Mucosa of descending colon (tissue), 3 donors: ENCODE measurements around the gene PLA2G2C. TPM values are rescaled to one million over a fixed set of nuclear protein-coding genes. Genes with fewer than 3 reads are reported as not detected.

Source experiments
- ATAC-seq: fragments of 200-7000 bp; cut with Tn5 transposase; one replicate; pipeline ENCODE4 v1.9.1; 2020; ENCODE audit warnings: mild to moderate bottlenecking, moderate library complexity
- DNase-seq, 3 donors: peaks; one replicate each; pipeline ENCODE4 v3.0.0-alpha.2; 2020
- H3K36me3 ChIP-seq: fragments of 200-600 bp; one replicate; pipeline ENCODE4 v1.8.0; 2021; ENCODE audit warnings: low read depth, mild to moderate bottlenecking
- H3K4me1 ChIP-seq: fragments of 200-600 bp; one replicate; pipeline ENCODE4 v1.8.0; 2021; ENCODE audit warnings: low read depth, mild to moderate bottlenecking
- H3K4me3 ChIP-seq: fragments of 200-600 bp; one replicate; pipeline ENCODE4 v1.8.0; 2021; ENCODE audit warnings: mild to moderate bottlenecking
- H3K9me3 ChIP-seq: fragments of 200-600 bp; one replicate; pipeline ENCODE4 v1.8.0; 2021; ENCODE audit warnings: mild to moderate bottlenecking
- intact Hi-C, 2 donors: fragments of 100-400 bp; cut with DNase I in 1 of 2; cut with micrococcal nuclease in 1 of 2; formaldehyde crosslinking; loops; one replicate each; pipeline versions ENCODE4 v1.11.0 to v1.11.1; 2022; cut with DNase I, micrococcal nuclease
- total RNA-seq, 3 donors: library from RNA; stranded (reverse); fragmentation: NEBNext Ultra II Directional in 2 of 3; extraction: Animal tissue kit (Norgen Biotek cat#: 25700) in 2 of 3; gene quantifications; one replicate each; pipeline versions ENCODE4 v1.2.1 to v1.2.4, GENCODE V29; 2021 to 2023
- TF ChIP-seq, protein P1 (sequence below): fragments of 200-600 bp; IDR thresholded peaks from one replicate; pipeline ENCODE4 v1.8.0; 2022; ENCODE audit warnings: antibody characterized with exemption, mild to moderate bottlenecking
- donor health status: DM: no; HTN: no; CAD: no; lungs with moderate emphysema.
- donor health status: DM: no; HTN: no; CAD: no.
- donor health status: DM: no; HTN: yes; CAD: no.

The PLA2G2C gene
- total RNA-seq, 3 donors from 2014 or later = 0.55 to 2.1 TPM; not detected in 1

DNA sequence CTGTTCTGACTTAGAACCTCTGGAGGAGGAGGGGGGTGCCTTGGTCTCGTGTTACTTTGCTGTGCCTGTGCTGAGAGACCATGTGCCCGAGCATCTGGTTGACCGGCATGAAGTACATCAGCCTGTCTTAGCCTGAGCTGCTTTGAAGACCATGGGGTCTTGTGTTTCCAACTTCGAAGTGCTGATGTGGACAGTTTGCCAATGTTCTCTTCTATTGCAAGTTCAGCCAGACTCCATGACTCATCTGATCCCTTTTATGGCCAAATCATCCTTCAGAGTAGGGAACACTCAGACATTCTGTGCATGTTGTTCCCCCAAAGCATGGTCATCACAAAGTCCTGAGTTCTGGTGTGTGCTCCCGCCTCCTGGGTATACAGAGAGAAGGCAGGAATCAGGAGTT, 6.0 kb upstream of the PLA2G2C start:
- TF ChIP-seq, protein P1, sequence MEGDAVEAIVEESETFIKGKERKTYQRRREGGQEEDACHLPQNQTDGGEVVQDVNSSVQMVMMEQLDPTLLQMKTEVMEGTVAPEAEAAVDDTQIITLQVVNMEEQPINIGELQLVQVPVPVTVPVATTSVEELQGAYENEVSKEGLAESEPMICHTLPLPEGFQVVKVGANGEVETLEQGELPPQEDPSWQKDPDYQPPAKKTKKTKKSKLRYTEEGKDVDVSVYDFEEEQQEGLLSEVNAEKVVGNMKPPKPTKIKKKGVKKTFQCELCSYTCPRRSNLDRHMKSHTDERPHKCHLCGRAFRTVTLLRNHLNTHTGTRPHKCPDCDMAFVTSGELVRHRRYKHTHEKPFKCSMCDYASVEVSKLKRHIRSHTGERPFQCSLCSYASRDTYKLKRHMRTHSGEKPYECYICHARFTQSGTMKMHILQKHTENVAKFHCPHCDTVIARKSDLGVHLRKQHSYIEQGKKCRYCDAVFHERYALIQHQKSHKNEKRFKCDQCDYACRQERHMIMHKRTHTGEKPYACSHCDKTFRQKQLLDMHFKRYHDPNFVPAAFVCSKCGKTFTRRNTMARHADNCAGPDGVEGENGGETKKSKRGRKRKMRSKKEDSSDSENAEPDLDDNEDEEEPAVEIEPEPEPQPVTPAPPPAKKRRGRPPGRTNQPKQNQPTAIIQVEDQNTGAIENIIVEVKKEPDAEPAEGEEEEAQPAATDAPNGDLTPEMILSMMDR = no peak
- intact Hi-C loops = no loop called here
- Histone ChIP-seq H3K36me3 (no peaks in the 10 kb centered on the region), H3K4me1 (peaks cover 17% of the 10 kb centered on the region), H3K4me3 (no peak overlapping the region), H3K9me3 (no peaks in the 10 kb centered on the region)
- DNase-seq (no peak), ATAC-seq (no peak)

- Histone ChIP-seq H3K4me1 (peaks cover 19% of the 10 kb centered on the region), H3K9me3 (no peaks in the 10 kb centered on the region), H3K36me3 (no peaks in the 10 kb centered on the region), H3K4me3 (no peak overlapping the region)
- DNase-seq = no peak
- ATAC-seq = no peak
- intact Hi-C loops = no loop called here
- TF ChIP-seq, protein P1 = no peak
Measured at GRCh38 chr1:20191266-20191825, 5.0 kb upstream of the PLA2G2C start.

DNA sequence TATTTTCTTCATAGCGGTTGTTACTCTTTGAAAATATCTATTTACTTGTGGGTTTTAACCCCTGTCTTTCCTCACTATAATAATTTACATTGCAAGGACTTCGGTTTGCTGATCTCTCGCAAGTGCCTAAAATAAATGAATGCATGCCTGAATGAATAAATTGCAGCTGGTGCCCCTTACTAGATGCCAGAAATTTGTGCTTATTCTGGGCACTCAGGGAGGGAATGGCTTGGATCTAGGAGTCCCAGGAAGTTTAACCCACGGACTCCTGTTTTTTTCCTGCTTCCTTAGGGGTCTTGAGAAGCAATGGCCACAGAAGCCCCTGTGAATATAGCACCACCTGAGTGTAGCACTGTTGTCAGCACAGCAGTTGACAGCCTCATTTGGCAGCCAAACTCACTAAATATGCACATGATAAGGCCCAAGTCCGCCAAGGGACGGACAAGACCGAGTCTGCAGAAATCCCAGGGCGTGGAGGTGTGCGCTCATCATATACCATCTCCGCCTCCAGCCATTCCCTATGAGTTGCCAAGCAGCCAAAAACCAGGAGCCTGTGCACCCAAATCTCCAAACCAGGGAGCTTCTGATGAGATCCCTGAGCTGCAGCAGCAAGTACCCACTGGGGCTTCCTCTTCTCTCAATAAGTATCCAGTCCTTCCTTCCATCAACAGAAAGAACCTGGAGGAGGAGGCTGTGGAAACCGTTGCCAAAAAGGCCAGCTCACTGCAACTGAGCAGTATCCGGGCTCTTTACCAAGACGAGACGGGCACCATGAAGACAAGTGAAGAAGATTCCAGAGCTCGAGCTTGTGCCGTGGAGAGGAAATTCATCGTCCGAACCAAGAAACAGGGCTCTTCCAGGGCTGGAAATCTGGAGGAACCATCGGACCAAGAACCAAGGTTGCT, 4.2 kb upstream of the PLA2G2C start:
- TF ChIP-seq, protein P1 = no peak
- Histone ChIP-seq H3K9me3 (no peaks in the 10 kb centered on the region), H3K36me3 (no peaks in the 10 kb centered on the region), H3K4me1 (peaks cover 22% of the 10 kb centered on the region), H3K4me3 (no peak overlapping the region)
- no peak for DNase-seq
- no peak for ATAC-seq
- intact Hi-C loops = no loop called here

DNA sequence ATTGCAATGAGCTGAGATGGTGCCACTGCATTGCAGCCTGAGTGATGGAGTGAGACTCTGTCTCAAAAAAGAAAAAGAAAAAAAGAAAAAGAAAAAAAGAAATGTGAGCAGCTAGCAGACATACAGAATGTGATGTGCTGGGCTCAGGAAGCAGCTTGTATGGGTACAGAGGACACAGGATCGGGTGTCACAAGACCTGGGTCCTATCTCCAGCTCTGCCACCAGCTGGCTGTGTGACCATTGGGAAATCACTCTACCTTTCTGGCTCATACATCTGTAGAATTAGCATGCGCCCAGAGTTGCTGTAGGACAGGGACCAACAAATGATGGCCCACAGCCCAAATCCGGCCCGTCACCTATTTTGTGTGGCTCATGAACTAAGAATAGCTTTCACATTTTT, 3.3 kb upstream of the PLA2G2C start:
- DNase-seq (no peak), ATAC-seq (no peak)
- Histone ChIP-seq H3K4me3 (no peak overlapping the region), H3K4me1 (peaks cover 19% of the 10 kb centered on the region), H3K9me3 (no peaks in the 10 kb centered on the region), H3K36me3 (no peaks in the 10 kb centered on the region)
- TF ChIP-seq, protein P1 = no peak
- intact Hi-C loops = no loop called here

DNA sequence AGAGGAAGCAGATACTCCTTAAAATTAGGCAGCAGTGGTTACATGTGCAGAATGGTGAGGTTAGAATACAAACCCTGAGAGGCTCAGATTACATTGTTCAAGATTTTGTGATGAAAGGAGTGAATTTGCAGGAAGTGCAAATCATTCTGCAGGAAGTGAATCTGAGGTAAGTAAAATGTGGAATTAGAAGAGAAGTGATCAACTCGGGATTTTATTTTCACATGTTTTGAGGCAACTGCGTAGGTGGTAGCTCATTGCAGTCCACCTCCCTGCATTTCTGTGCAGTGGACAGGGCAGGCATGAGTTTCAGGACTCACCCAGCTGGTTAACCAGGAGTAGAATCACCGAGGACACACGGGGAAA, 2.1 kb upstream of the PLA2G2C start:
- TF ChIP-seq, protein P1 = no peak
- H3K36me3 ChIP-seq = no peaks in the 10 kb centered on the region
- no peak for DNase-seq
- H3K9me3 ChIP-seq = no peaks in the 10 kb centered on the region
- no peak overlapping the region for H3K4me3 ChIP-seq
- intact Hi-C loops = no loop called here
- no peak for ATAC-seq
- H3K4me1 ChIP-seq = peaks cover 17% of the 10 kb centered on the region
